NCI-H2227 treated with DMSO at 0.1 percent for 48 hours (cell line): ENCODE results near the gene MED12L.

Experiments
- DNase-seq: peaks from one replicate; lab custom pipeline; 2025; lab: John Stamatoyannopoulos, UW

The MED12L gene

GRCh38 chr3:151460774-151461450 is 375.4 kb downstream of the MED12L start, which contains the start of gene IGSF10:
IGSF10 (minus strand) TSS chr3:151461061; CDS start chr3:151458709, 2,352 bp downstream.
- DNase-seq, result peak; percentile 1

DNA sequence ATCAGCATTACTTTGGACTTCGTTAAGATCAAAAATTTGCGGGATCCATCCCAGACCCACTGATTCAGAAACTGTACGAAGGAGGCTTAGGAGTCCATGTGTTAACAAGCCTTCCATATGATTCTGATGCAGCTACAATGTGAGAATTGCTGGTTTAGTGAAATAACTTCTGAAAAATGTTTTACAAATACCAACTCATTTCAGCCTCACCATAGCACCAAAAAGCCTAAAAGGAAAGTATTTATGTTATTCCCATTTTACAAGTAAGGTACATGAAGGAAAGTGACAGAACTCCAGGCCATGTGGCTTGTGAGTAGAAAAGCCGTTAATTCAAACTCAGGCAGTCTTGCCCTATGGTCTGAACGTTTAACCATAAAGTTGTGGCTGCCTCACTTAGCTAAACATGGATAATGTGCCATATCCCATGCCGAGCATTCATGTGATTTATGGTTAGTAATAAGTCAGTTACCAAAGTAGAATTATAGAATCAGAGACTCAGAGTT is 376.9 kb downstream of the MED12L start:
- no peak for DNase-seq

DNA sequence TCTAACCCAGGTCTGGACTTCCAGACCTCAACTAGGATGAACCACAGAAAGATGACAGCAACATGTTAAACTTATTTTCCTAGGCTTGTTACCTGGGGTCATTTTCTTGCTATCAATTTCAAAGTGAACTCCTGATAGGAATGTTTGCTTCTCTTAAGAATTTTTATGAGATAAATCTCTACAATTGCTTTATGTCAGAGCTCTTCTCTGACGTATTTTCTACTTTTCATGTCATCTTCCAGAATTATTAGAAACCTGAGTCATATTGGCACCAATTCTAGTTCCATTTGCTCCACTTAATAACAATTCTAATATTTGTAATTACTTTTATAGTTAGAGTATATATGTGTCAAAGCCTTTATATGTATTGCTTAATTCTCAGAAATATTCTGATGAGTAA is 377.5 kb downstream of the MED12L start:
- DNase-seq, result no peak

DNA sequence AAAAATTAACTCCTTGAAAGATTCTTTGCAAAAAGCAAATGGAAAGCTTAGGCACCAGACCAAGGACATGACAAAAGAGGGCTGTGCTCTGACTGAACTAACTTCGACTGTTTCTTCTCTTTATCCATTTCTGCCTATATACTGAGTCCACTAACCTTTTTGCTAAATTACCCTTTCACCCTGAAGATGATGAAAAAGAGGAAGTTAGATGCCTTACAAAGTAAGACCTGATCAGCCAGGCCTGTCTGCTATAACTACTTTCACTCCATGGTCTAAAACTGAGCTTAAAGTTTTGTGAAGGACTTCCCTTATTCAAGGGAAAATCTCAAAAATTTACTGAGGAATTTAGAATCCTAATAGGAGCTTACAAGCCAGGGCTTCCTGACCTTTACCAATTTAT is 381.6 kb downstream of the MED12L start:
- no peak for DNase-seq

DNA sequence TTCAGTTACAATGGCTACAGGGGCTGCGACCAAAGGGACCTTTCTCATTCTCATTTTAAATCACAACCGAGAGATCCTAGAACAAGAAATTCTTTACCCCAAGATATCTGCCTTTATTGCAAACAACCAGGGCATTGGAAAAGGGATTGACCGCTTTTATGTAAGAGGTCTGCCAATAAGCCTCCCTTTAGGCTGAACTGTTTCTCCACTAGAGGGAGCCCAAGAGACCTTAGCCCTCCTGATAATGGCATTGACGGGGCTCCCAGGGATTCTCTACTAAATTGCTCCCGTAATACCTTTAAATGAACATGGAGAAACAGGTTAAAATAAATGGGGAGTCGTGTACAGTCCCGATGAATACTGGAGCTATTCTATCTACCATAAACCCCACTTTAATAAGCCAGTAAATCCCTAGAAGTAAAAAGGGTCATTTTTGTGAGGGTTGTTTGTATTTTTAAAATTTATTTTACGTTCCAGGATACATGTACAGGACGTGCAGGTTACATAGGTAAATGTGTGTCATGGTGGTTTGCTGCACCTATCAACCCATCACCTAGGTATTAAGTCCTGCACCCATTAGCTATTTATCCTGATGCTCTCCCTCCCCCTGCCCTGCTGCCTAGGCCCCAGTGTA is 382.9 kb downstream of the MED12L start:
- DNase-seq, result no peak

- no peak for DNase-seq
These were observed 391.0 kb downstream of the MED12L start for GRCh38 chr3:151476344-151477018.

- DNase-seq, result no peak
These were observed 392.3 kb downstream of the MED12L start for GRCh38 chr3:151477591-151478334.

DNA sequence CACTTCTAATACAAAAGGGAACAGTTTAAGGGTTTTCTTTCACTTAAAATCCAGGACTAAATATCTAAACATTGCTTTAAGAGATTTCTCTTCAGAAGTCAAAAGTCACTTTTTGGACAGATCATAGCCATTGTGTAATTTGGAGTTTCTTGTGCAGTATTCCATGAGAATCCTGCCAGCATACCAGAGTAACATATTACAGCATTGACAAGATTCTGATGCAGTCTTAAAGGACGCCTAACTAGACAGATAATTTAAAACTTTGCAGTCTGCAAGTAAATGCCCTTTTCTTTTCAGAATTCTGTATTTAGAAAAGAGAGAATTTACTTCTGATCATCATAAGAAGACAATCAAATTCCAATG is 392.9 kb downstream of the MED12L start:
- no peak for DNase-seq

GRCh38 chr3:151479452-151479851 is 394.0 kb downstream of the MED12L start:
- no peak for DNase-seq

GRCh38 chr3:151480492-151480891 is 395.0 kb downstream of the MED12L start:
- DNase-seq, result no peak

DNA sequence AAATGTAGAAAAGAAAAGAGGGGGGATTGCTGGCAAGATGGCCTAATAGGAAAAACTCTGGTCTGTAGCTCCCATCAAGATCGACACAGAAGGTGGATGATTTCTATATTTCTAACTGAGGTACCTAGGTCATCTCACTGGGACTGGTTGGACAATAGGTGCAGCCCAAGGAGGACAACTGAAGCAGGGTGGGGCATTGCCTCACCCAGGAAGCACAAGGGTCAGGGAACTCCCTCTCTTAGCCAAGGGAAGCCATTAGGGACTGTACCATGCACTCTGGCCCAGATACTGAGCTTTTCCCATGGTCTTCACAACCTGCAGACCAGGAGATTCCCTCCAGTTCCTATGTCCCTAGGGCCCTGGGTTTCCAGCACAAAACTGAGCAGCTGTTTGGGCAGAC is 398.0 kb downstream of the MED12L start:
- no peak for DNase-seq

DNA sequence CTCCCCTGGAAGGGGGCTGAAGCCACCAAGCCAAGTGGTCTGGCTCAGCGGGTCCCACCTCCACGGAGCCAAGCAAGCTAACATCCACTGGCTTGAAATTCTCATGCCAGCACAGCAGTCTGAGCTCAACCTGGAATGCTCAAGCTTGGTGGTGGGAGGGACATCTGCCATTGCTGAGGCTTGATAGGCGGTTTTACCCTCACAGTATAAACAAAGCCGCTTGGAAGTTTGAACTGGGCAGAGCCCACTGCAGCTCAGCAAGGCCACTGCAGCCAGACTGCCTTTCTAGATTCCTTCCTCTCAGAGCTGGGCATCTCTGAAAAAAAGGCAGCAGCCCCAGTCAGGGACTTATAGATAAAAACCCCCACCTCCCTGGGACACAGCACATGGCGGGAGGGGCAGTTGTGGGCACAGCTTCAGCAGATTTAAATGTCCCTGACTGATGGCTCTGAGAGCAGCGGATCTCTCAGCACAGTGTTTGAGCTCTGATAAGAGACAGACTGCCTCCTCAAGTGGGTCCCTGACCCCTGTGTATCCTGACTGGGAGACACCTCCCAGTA is 398.6 kb downstream of the MED12L start:
- no peak for DNase-seq
